ENCODE data around the gene SLF2. TPM values are rescaled to one million over a fixed set of nuclear protein-coding genes. Genes with fewer than 3 reads are reported as not detected.
A peak's percentile ranks its signal among the peaks of the same experiment; 100 is the strongest.

The SLF2 gene
- total RNA-seq, 4 donors from 2014 or later: 8.3 to 23.3 (median 14.9) TPM

GRCh38 chr10:100886963-100887362 lies 25.8 kb upstream of the SLF2 start:
- intact Hi-C loops (cut with DNase I; ENCODE audit: low total_unique reads): no loop called here
- DNase-seq (ENCODE audit: low spot score in 2 of 2): peak in 1 of 2 donors; percentile 77
- TF ChIP-seq POLR2A (IDR thresholded peaks at IDR 0.05) (no peak), CTCF (IDR thresholded peaks at IDR 0.05) (no peak)
- WGBS, 2 donors: 41 to 58% methylated on average over 6 of the region's 6 CpGs
- H3K4me3 ChIP-seq (ENCODE audit: low read depth, poor library complexity, severe bottlenecking): no peak overlapping the region

DNA sequence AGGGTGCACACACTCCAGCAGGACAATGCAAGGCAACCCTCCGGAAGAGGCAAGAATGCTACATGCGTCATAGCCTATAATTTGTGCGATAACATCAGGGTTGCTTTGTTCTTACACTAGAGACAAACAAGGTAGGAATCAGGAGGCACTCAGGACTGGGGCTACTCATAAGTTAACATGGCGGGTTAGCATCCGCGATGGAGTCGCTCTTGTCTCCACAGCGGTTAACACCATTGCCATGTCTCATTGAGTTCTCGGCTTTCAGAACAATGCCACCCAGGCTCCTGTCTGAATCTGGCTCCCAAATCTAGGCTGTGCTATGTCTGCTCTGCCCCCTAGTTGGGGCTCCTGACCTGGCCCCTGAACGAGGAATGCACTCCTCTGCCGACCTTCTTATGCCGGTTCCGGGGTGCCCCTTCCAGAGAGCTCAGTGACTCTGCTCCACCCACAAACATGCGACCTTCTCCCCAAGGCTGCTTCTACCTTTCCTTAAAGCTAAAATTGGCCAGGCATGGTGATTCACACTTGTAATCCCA lies 24.9 kb upstream of the SLF2 start:
- WGBS, 2 donors: 85 to 93% methylated on average over 14 of the region's 14 CpGs
- peak in 1 of 2 donors; percentile 57 for DNase-seq (ENCODE audit: low spot score in 2 of 2)
- H3K4me3 ChIP-seq (ENCODE audit: low read depth, poor library complexity, severe bottlenecking): no peak overlapping the region
- no peak for TF ChIP-seq POLR2A (IDR thresholded peaks at IDR 0.05)
- TF ChIP-seq CTCF (IDR thresholded peaks at IDR 0.05): no peak
- intact Hi-C loops (cut with DNase I; ENCODE audit: low total_unique reads): no loop called here

DNA sequence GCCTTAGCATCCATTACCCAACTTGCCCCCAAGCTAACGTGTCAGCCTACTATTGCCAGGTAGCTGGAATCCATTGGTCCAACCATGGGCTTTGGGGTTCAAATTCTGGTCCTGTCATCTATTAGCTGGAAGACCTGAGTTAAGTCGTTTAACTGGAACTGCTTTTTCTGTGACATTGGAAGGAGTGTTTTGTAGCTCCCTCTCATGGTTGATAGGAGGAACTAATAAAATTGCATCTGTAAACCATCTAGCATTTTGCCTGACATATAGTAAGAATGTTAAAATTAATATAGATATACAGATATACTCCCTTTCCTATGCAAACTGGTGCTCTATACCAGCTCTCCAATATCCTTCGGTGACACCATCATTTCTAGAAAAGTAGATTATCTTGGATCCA lies 23.8 kb upstream of the SLF2 start:
- intact Hi-C loops (cut with DNase I; ENCODE audit: low total_unique reads): no loop called here
- TF ChIP-seq CTCF (IDR thresholded peaks at IDR 0.05) (no peak), POLR2A (IDR thresholded peaks at IDR 0.05) (no peak)
- no peak overlapping the region for H3K4me3 ChIP-seq (ENCODE audit: low read depth, poor library complexity, severe bottlenecking)
- peak in 1 of 2 donors; percentile 37 for DNase-seq (ENCODE audit: low spot score in 2 of 2)
- WGBS, 2 donors: 34 to 64% methylated on average over 3 of the region's 3 CpGs

- intact Hi-C loops (cut with DNase I; ENCODE audit: low total_unique reads): no loop called here
- no peak overlapping the region for H3K4me3 ChIP-seq (ENCODE audit: low read depth, poor library complexity, severe bottlenecking)
- TF ChIP-seq POLR2A (IDR thresholded peaks at IDR 0.05) (no peak), CTCF (IDR thresholded peaks at IDR 0.05) (no peak)
- no peak for DNase-seq (ENCODE audit: low spot score in 2 of 2)
- 63 to 65% methylated on average over 4 of the region's 4 CpGs for WGBS, 2 donors
Measured at GRCh38 chr10:100889546-100889945, 23.2 kb upstream of the SLF2 start.

- H3K4me3 ChIP-seq (ENCODE audit: low read depth, poor library complexity, severe bottlenecking): no peak overlapping the region
- peak in 1 of 2 donors; percentile 32 for DNase-seq (ENCODE audit: low spot score in 2 of 2)
- WGBS, 2 donors: 47 to 55% methylated on average over 6 of the region's 6 CpGs
- TF ChIP-seq POLR2A (IDR thresholded peaks at IDR 0.05) (no peak), CTCF (IDR thresholded peaks at IDR 0.05) (no peak)
- intact Hi-C loops (cut with DNase I; ENCODE audit: low total_unique reads): no loop called here
Measured at GRCh38 chr10:100890141-100890672, 22.6 kb upstream of the SLF2 start.

All from lower leg skin (tissue), 4 donors.